CD4-positive, CD25-positive, alpha-beta regulatory T cell (primary cell): ENCODE results near the gene CHRM5. TPM values are rescaled to one million over a fixed set of nuclear protein-coding genes. Genes with fewer than 3 reads are reported as not detected.
"Not testable (repeated sequence)": the region's sequence is repeated elsewhere in the genome, so short reads cannot be mapped to it uniquely, and the experiment has no call there.

Experiments used
- ATAC-seq, 2 donors: fragments of 150-1000 bp; cut with Tn5 transposase; one replicate each; pipeline ENCODE4 v1.10.0; 2021; ENCODE audit warnings: low read depth in 2 of 2, moderate number of reproducible peaks in 2 of 2, moderate library complexity in 1 of 2
- DNase-seq, 3 donors: peaks; one replicate each; pipeline versions ENCODE4 v3.0.0 to v3.0.0-alpha.2; 2012 to 2022; ENCODE audit warnings: mixed read lengths in 1 of 3
- H3K27ac ChIP-seq: one replicate; pipeline ENCODE4 v1.7.0; 2013; ENCODE audit warnings: mild to moderate bottlenecking, low read length; ENCODE audit not compliant: insufficient read depth, poor library complexity, severe bottlenecking
- H3K27me3 ChIP-seq: one replicate; pipeline ENCODE4 v1.7.0; 2013; ENCODE audit warnings: low read length; ENCODE audit not compliant: control insufficient read depth, insufficient read depth
- H3K36me3 ChIP-seq: one replicate; pipeline ENCODE4 v1.7.0; 2013; ENCODE audit warnings: mild to moderate bottlenecking, low read length, moderate library complexity; ENCODE audit not compliant: control insufficient read depth, insufficient read depth
- H3K4me1 ChIP-seq: 2 replicates; pipeline ENCODE4 v1.7.0; 2013; ENCODE audit warnings: mild to moderate bottlenecking, low read length; ENCODE audit not compliant: insufficient read depth, control insufficient read depth, poor library complexity, severe bottlenecking
- H3K4me3 ChIP-seq: one replicate; pipeline ENCODE4 v1.7.0; 2013; ENCODE audit warnings: low read depth, mild to moderate bottlenecking, low read length, moderate library complexity
- H3K9me3 ChIP-seq, 2 experiments: 1 replicate in 1 of 2; 2 replicates in 1 of 2; pipeline ENCODE4 v1.7.0; 2013; ENCODE audit warnings: low read length in 2 of 2, mild to moderate bottlenecking in 1 of 2, moderate library complexity in 1 of 2; ENCODE audit not compliant: control insufficient read depth in 2 of 2
- H3K27ac Mint-ChIP-seq, 3 donors: one replicate each; pipeline ENCODE4 v1.8.0; 2020 to 2022; ENCODE audit warnings: mild to moderate bottlenecking in 3 of 3, mixed read lengths in 3 of 3, moderate library complexity in 2 of 3
- H3K27me3 Mint-ChIP-seq: one replicate; pipeline ENCODE4 v1.8.0; 2022; ENCODE audit warnings: mild to moderate bottlenecking, mixed read lengths
- H3K36me3 Mint-ChIP-seq: one replicate; pipeline ENCODE4 v1.8.0; 2020; ENCODE audit warnings: mixed read lengths
- H3K4me1 Mint-ChIP-seq, 4 donors: one replicate each; pipeline ENCODE4 v1.8.0; 2020 to 2022; ENCODE audit warnings: mixed read lengths in 4 of 4, mild to moderate bottlenecking in 1 of 4
- H3K4me3 Mint-ChIP-seq, 4 donors: one replicate each; pipeline ENCODE4 v1.8.0; 2020 to 2022; ENCODE audit warnings: mild to moderate bottlenecking in 4 of 4, mixed read lengths in 4 of 4, moderate library complexity in 3 of 4
- H3K9me3 Mint-ChIP-seq, 7 donors: one replicate each; pipeline ENCODE4 v1.8.0; 2020 to 2022; ENCODE audit warnings: mixed read lengths in 7 of 7, mild to moderate bottlenecking in 3 of 7, moderate library complexity in 2 of 7
- polyA plus RNA-seq, 4 donors: library from polyadenylated mRNA; unstranded; fragments of 300-500 nt; fragmentation: Illumina TruSeq; gene quantifications; one replicate each; pipeline ENCODE4 v1.2.3, GENCODE V29; 2021
- total RNA-seq: library from RNA; stranded (reverse); gene quantifications from one replicate; pipeline ENCODE4 v1.2.3, GENCODE V29; 2022

The CHRM5 gene
- total and polyA plus RNA-seq, 5 donors from 2014 or later: not detected

DNA sequence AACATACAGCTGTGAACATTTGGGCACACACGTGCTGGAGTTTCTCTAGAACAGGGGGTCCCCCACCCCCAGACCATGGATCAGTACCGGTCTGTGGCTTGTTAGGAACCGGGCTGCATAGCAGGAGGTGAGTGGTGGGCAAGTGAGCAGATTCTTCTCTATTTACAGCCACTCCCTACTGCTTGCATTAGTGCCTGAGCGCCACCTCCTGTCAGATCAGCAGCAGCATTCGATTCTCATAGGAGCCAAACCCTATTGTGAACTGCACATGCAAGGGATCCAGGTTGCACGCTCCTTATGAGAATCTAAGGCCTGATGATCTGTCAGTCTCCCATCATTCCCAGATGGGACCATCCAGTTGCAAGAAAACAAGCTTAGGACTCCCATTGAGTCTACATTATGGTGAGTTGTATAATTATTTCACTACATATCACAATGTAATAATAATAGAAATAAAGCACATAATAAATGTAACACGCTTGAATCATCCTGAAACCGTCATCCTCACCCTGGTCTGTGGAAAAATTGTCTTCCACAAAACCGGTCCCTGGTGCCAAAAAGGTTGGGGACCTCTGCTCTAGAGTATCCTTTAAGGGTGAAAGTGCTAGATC, 25.8 kb downstream of the CHRM5 start:
- DNase-seq (peak in 1 of 3 donors; percentile 16), ATAC-seq (no peak)
- H3K27ac Mint-ChIP-seq: no peak overlapping the region
- Histone ChIP-seq H3K4me3 (no peak overlapping the region), H3K27ac (no peak overlapping the region), H3K9me3 (no peaks in the 10 kb centered on the region), H3K36me3 (no peaks in the 10 kb centered on the region), H3K4me1 (no peaks in the 10 kb centered on the region), H3K27me3 (no peaks in the 10 kb centered on the region)
- peaks cover 5% of the 10 kb centered on the region for H3K36me3 Mint-ChIP-seq
- peaks cover 0 to 11% (median 0%) of the 10 kb centered on the region in 4 donors for H3K4me1 Mint-ChIP-seq
- no peak overlapping the region for H3K4me3 Mint-ChIP-seq
- no peaks in the 10 kb centered on the region for H3K27me3 Mint-ChIP-seq
- no peaks in the 10 kb centered on the region for H3K9me3 Mint-ChIP-seq

DNA sequence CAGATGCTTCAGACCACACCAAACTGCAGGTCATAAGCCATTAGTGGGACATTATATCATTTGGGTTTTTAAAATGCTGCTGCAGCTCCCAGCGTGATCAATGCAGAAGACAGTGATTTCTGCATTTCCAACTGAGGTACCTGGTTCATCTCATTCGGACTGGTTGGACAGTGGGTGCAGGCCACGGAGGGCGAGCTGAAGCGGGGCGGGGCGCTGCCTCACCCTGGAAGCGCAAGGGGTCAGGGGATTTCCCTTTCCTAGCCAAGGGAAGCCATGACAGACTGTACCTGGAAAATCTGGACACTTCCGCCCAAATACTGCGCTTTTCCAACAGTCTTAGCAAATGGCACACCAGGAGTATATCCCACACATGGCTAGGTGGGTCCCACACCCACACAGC, 27.4 kb downstream of the CHRM5 start:
- not testable (repeated sequence) for H3K4me3 ChIP-seq, H3K27ac Mint-ChIP-seq, H3K27me3 ChIP-seq, ATAC-seq, H3K4me1 Mint-ChIP-seq, H3K36me3 ChIP-seq, H3K9me3 Mint-ChIP-seq, H3K27me3 Mint-ChIP-seq, H3K4me1 ChIP-seq, DNase-seq, H3K27ac ChIP-seq, H3K9me3 ChIP-seq, H3K4me3 Mint-ChIP-seq, H3K36me3 Mint-ChIP-seq

DNA sequence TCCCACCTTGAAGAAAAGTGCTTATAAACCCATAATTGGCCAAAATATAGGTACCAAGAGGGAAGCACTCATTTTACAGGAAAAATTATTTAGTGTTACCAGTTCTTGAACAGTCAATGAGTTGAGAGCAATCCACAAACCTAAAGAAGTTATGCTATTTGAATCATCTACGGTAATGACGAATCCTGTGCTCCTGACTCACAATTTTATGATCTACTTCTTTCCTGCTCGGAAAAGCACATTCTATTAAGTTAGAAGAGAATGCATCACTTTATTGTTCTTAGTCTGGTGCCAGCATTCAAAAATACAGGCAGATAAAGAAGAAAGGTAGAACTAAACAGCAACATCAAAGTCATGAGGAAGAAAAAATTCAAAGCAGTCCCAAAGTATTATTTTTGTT, 33.2 kb downstream of the CHRM5 start:
- Histone ChIP-seq H3K9me3 (no peaks in the 10 kb centered on the region), H3K4me3 (no peak overlapping the region), H3K27ac (no peak overlapping the region), H3K4me1 (no peaks in the 10 kb centered on the region), H3K27me3 (no peaks in the 10 kb centered on the region), H3K36me3 (peaks cover 2% of the 10 kb centered on the region)
- DNase-seq: no peak
- H3K36me3 Mint-ChIP-seq: peaks cover 17% of the 10 kb centered on the region
- H3K27me3 Mint-ChIP-seq: no peaks in the 10 kb centered on the region
- no peaks in the 10 kb centered on the region for H3K4me1 Mint-ChIP-seq
- H3K4me3 Mint-ChIP-seq: no peak overlapping the region
- H3K9me3 Mint-ChIP-seq: no peaks in the 10 kb centered on the region
- peak overlapping the region in 1 of 3 donors; percentile 22 for H3K27ac Mint-ChIP-seq
- no peak for ATAC-seq

DNA sequence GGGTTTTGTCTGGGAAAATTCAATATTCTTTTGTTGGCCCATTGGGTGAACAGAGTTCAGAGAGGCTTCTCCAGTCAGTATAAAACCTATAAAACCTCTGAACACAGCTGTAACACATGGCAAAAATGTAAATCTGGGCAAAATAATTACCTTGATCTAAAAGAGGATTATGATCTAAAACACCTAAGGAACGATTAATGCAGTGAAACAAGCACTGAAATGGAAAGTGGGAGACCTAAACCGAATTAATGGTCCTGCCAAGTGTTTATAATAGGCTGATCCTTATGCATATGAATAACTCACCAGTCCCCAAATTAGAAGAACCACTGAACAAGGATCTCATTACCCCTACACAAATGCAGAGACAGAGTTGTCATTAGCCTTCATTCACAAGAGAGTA, 38.1 kb downstream of the CHRM5 start:
- H3K27ac ChIP-seq: no peak overlapping the region
- ATAC-seq (no peak), DNase-seq (no peak)
- H3K27me3 ChIP-seq: no peaks in the 10 kb centered on the region
- H3K27ac Mint-ChIP-seq: no peak overlapping the region
- H3K4me3 ChIP-seq: no peak overlapping the region
- H3K4me1 ChIP-seq: no peaks in the 10 kb centered on the region
- H3K9me3 ChIP-seq: no peaks in the 10 kb centered on the region
- no peaks in the 10 kb centered on the region for H3K4me1 Mint-ChIP-seq
- H3K9me3 Mint-ChIP-seq: no peaks in the 10 kb centered on the region
- no peaks in the 10 kb centered on the region for H3K27me3 Mint-ChIP-seq
- H3K36me3 Mint-ChIP-seq: peaks cover 14% of the 10 kb centered on the region
- H3K36me3 ChIP-seq: peaks cover 2% of the 10 kb centered on the region
- no peak overlapping the region for H3K4me3 Mint-ChIP-seq

DNA sequence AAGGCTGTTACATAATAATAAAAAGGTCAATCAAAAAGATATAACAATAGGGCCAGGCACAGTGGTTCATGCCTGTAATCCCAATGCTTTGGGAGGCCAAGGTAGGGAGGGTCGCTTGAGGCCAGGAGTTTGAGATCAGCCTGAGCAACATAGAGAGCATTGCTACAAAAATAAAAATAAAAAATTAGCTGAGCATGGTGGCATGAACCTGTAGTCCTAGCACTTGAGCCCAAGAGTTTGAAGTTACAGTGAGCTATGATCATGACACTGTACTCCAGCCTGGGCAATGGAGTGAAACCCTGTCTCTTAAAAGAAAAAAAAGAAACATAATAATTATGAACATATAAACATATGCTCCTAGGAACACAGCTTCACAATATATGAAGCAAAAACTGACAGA, 41.4 kb downstream of the CHRM5 start:
- H3K27ac ChIP-seq: no peak overlapping the region
- DNase-seq (no peak), ATAC-seq (no peak)
- H3K4me1 ChIP-seq: no peaks in the 10 kb centered on the region
- Mint-ChIP-seq H3K4me3 (no peak overlapping the region), H3K27me3 (no peaks in the 10 kb centered on the region), H3K4me1 (no peaks in the 10 kb centered on the region), H3K27ac (no peak overlapping the region), H3K36me3 (peaks cover 7% of the 10 kb centered on the region), H3K9me3 (peaks cover 0 to under 1% (median 0%) of the 10 kb centered on the region in 7 donors)
- H3K9me3 ChIP-seq: no peaks in the 10 kb centered on the region
- H3K36me3 ChIP-seq: no peaks in the 10 kb centered on the region
- H3K4me3 ChIP-seq: no peak overlapping the region
- no peaks in the 10 kb centered on the region for H3K27me3 ChIP-seq

DNA sequence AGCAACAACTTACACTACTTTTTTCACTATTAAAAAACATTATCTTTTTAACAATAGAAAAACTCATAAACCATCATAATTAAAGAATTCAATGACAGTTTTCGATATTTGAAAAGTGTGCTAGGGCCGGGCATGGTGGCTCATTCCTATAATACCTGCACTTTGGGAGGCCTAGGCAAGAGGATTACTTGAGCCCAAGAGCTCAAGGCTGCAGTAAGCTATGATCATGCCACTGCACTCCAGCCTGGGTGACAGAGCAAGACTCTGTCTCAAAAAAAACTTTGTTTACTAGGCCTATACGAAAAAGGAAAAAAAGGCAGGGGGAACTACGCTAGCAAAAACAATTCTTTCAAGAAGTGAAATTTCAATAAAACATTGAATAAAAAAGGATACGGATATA, 42.6 kb downstream of the CHRM5 start:
- H3K4me1 ChIP-seq: no peaks in the 10 kb centered on the region
- H3K27me3 Mint-ChIP-seq: no peaks in the 10 kb centered on the region
- no peaks in the 10 kb centered on the region for H3K4me1 Mint-ChIP-seq
- no peak overlapping the region for H3K4me3 Mint-ChIP-seq
- peaks cover 4% of the 10 kb centered on the region for H3K36me3 Mint-ChIP-seq
- no peak for DNase-seq
- no peaks in the 10 kb centered on the region for H3K27me3 ChIP-seq
- no peak overlapping the region for H3K4me3 ChIP-seq
- H3K9me3 ChIP-seq: no peaks in the 10 kb centered on the region
- no peak overlapping the region for H3K27ac ChIP-seq
- H3K36me3 ChIP-seq: no peaks in the 10 kb centered on the region
- H3K27ac Mint-ChIP-seq: peak overlapping the region in 1 of 3 donors; percentile 65
- H3K9me3 Mint-ChIP-seq: peaks cover 0 to 1% (median 0%) of the 10 kb centered on the region in 7 donors
- no peak for ATAC-seq

DNA sequence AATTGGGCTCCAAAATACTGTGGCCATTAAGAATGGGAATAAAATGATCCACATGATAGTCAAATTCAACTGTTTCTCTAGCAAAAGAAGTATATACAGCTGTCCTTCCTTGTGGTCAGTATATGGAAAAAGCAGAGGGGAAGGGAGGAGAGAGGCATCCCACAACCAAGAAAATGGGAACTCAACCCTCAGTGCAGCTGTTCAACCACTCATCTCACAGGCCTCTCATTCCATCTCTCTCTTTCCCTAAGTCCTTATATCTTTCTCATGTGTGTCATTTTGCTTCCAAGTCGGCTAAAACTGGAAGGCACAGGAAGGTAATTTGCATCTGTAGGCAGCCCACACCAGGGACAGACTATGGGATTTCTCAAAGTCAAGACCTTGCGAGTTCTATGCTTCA, 43.2 kb downstream of the CHRM5 start:
- no peak for ATAC-seq
- H3K27ac Mint-ChIP-seq: no peak overlapping the region

DNA sequence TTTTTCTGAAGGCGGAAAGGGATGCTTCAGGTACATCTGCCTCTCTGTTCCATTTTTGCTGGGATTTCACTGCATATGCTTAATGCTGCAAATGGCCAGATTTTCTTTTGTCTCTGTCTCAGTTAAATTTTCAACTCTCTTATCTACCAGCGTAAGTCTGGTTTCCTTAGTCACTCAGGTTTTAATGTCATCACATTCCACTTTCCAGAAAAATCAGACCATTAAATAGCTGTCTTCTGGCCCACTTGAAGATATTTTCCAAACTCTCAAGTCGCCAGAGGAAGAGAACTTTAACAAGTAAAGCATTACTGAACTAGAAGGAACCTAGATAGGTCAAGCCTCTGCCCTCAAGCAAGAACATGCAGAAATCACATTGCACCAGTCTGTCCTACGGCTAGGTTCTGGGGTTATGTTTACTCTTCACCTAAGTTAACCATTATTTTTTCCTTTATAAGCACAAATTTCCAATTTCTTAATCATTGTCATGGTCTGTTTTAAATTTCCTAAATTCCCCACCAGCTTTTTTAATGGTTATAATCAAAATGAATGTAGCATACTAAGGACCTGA, 44.2 kb downstream of the CHRM5 start:
- Mint-ChIP-seq H3K9me3 (peaks cover 0 to 1% (median 0%) of the 10 kb centered on the region in 7 donors), H3K36me3 (peaks cover 4% of the 10 kb centered on the region), H3K27ac (peak overlapping the region in 1 of 3 donors; percentile 32), H3K27me3 (no peaks in the 10 kb centered on the region), H3K4me1 (no peaks in the 10 kb centered on the region), H3K4me3 (no peak overlapping the region)
- ATAC-seq (no peak), DNase-seq (no peak)
- Histone ChIP-seq H3K9me3 (no peaks in the 10 kb centered on the region), H3K27ac (no peak overlapping the region), H3K36me3 (no peaks in the 10 kb centered on the region), H3K4me1 (no peaks in the 10 kb centered on the region), H3K27me3 (no peaks in the 10 kb centered on the region), H3K4me3 (no peak overlapping the region)

More for the DNA sequence above, 43.2 kb downstream of the CHRM5 start:
- H3K36me3 Mint-ChIP-seq: peaks cover 4% of the 10 kb centered on the region
- Histone ChIP-seq H3K4me3 (no peak overlapping the region), H3K4me1 (no peaks in the 10 kb centered on the region), H3K27me3 (no peaks in the 10 kb centered on the region), H3K9me3 (no peaks in the 10 kb centered on the region), H3K27ac (no peak overlapping the region), H3K36me3 (no peaks in the 10 kb centered on the region)
- no peak overlapping the region for H3K4me3 Mint-ChIP-seq
- peaks cover 0 to 1% (median 0%) of the 10 kb centered on the region in 7 donors for H3K9me3 Mint-ChIP-seq
- DNase-seq: no peak
- no peaks in the 10 kb centered on the region for H3K4me1 Mint-ChIP-seq
- no peaks in the 10 kb centered on the region for H3K27me3 Mint-ChIP-seq
